HL-60/S4 treated with phorbol 12-myristate 13-acetate at 8.2 ng/mL for 4 days and 3 days (cell line): Measurements from ENCODE around the gene PPP2R5C.
"Not testable (repeated sequence)": the region's sequence is repeated elsewhere in the genome, so short reads cannot be mapped to it uniquely, and the experiment has no call there.

Experiments
- in situ Hi-C: fragments of 300-500 bp; cut with MboI; formaldehyde crosslinking; loops from 2 replicates; pipeline ENCODE4 v1.15.0; 2022; ENCODE audit warnings: low sequenced_read_pairs

Gene PPP2R5C

GRCh38 chr14:101761032-101761880 lies at the start of gene PPP2R5C:
PPP2R5C (plus strand) TSS chr14:101761709; CDS start chr14:101761894, 185 bp downstream.
- in situ Hi-C loops = no loop called here

GRCh38 chr14:101711857-101712233 lies 49.7 kb upstream of the PPP2R5C start:
- in situ Hi-C loops = not testable (repeated sequence)

GRCh38 chr14:101712341-101712740 lies 49.2 kb upstream of the PPP2R5C start:
- in situ Hi-C loops = not testable (repeated sequence)

GRCh38 chr14:101713091-101713490 lies 48.4 kb upstream of the PPP2R5C start:
- in situ Hi-C loops = not testable (repeated sequence)

- in situ Hi-C loops = no loop called here
Observed at GRCh38 chr14:101713621-101714349, 47.7 kb upstream of the PPP2R5C start.

GRCh38 chr14:101714394-101714793 lies 47.1 kb upstream of the PPP2R5C start:
- in situ Hi-C loops = no loop called here

GRCh38 chr14:101715210-101716076 lies 46.1 kb upstream of the PPP2R5C start:
- in situ Hi-C loops = no loop called here

- in situ Hi-C loops = no loop called here
Observed at GRCh38 chr14:101716077-101716950, 45.2 kb upstream of the PPP2R5C start.

GRCh38 chr14:101716956-101717662 lies 44.4 kb upstream of the PPP2R5C start:
- in situ Hi-C loops = no loop called here

GRCh38 chr14:101717663-101718490 lies 43.6 kb upstream of the PPP2R5C start:
- in situ Hi-C loops = no loop called here

GRCh38 chr14:101719045-101719645 lies 42.4 kb upstream of the PPP2R5C start:
- in situ Hi-C loops = no loop called here

GRCh38 chr14:101719708-101720107 lies 41.8 kb upstream of the PPP2R5C start:
- in situ Hi-C loops = no loop called here

- in situ Hi-C loops = no loop called here
Observed at GRCh38 chr14:101721111-101721510, 40.4 kb upstream of the PPP2R5C start.

- in situ Hi-C loops = no loop called here
Observed at GRCh38 chr14:101721951-101722661, 39.4 kb upstream of the PPP2R5C start.

GRCh38 chr14:101723061-101723595 lies 38.4 kb upstream of the PPP2R5C start:
- in situ Hi-C loops = no loop called here

- in situ Hi-C loops = not testable (repeated sequence)
Observed at GRCh38 chr14:101725652-101726051, 35.9 kb upstream of the PPP2R5C start.

- in situ Hi-C loops = no loop called here
Observed at GRCh38 chr14:101726295-101726953, 35.1 kb upstream of the PPP2R5C start.
